Measurements from ENCODE around the gene WDR20. TPM values are rescaled to one million over a fixed set of nuclear protein-coding genes. Genes with fewer than 3 reads are reported as not detected.

The WDR20 gene
- total and polyA plus RNA-seq, 2 of the 8 experiments (the other 6 are each of a cell fraction or from before 2014, with no cell fraction given) = 11.2 to 26.7 TPM

DNA sequence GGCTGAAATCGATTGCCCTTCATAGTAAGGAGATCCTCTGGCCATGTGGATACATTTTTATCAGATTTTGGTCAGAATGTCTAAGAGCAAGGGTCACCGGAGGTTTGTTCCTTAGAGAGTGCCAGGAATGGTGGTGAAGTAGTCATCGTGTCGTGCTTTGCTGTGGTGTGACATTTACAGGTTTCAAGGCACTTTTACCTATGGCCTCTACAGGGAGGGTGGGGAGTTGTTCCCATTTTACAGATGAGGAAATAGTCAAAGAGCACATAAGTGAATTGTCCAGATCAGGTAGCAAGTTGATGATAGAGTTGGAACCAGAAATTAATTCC lies 57.2 kb downstream of the WDR20 start (continued):
- no peak for TF ChIP-seq CBX8 (IDR thresholded peaks at IDR 0.05; ENCODE audit: borderline replicate concordance, low read depth, low read length)
